UCSD-AML1 (cell line): ENCODE results near the gene MAPK13.
"Not testable (repeated sequence)": the region's sequence is repeated elsewhere in the genome, so short reads cannot be mapped to it uniquely, and the experiment has no call there.

Experiments
- DNase-seq: peaks from one replicate; lab custom pipeline; 2025; ENCODE audit not compliant: unreplicated experiment; lab: John Stamatoyannopoulos, UW

MAPK13 gene

GRCh38 chr6:36114798-36115408, 15.4 kb upstream of the MAPK13 start:
- no peak for DNase-seq

DNA sequence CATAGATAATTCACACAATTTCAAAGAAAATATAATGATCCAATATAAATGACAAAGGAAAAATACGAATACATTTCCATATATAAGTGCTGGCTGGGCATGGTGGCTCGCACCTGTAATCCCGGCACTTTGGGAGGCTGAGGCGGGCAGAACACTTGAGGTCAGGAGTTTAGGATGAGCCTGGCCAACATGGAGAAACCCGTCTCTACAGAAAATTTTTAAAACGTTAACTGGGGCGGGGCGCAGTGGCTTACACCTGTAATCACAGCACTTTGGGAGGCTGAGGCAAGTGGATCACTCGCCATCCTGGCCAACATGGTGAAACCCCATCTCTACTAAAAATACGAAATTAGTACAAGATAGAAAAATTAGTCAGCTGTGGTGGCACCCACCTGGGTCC, 14.9 kb upstream of the MAPK13 start:
- no peak for DNase-seq

GRCh38 chr6:36116066-36116864, 14.0 kb upstream of the MAPK13 start:
- DNase-seq = no peak

DNA sequence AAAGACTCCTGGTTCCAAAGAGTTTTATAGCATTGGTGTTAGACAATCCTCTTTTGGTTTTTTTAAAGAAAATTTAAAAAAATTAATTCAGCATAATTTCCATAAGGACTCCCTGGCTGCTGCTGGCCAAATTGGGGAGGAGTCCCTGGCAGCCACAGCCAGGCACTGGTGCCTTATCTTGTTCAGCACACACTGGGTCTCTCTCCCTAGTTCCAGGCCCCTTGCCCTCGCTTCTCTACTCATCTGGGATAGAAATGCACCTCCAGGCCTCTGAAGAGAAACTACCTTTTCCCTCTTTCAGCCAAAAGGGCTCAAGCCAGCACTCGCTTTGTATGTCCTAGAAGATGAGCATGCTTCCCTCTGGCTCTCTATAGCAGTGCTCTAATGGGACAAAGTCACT, 13.4 kb upstream of the MAPK13 start:
- DNase-seq = no peak

GRCh38 chr6:36117658-36118549, 12.4 kb upstream of the MAPK13 start:
- no peak for DNase-seq

- peak; percentile 61 for DNase-seq
Measured at GRCh38 chr6:36118550-36119107, 11.7 kb upstream of the MAPK13 start.

GRCh38 chr6:36119209-36119608, 11.1 kb upstream of the MAPK13 start:
- no peak for DNase-seq

DNA sequence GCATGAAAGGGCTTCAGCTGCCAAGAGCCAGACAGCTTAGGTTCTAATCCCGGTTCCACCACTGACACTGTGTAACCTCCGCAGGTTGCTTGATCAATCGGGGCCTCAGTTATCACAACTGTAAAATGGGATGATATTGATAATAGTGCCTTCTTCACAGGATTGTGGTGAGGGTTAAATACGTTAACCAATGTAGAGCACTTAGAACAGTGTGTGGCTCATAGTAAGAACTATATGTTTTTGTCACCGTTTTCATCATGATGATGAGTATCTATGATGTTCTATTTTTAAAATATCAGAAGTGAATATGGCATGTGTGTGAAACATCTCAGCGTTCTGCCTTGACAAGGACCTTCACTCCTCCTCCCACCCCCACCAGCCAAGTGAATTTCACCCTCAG, 10.3 kb upstream of the MAPK13 start:
- DNase-seq = no peak

DNA sequence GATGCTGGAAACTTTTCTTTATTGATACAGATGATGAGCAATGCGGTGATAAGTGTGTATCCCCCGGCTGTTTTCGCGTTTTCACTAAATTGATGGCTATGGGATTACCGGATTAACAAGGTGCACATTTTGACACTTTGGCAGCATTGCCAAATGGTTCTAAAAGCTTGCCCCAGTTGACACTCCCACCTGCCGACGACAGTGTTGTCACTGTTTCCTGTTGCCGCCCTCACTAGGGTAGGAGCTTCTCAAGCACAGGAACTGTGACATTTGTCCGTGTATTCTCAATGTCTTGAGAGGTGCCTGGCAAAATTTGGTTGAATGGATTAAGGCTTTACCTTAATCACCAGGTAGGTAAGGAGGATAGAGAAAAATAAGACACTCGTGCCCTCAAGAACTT, 9.8 kb upstream of the MAPK13 start:
- DNase-seq = no peak

DNA sequence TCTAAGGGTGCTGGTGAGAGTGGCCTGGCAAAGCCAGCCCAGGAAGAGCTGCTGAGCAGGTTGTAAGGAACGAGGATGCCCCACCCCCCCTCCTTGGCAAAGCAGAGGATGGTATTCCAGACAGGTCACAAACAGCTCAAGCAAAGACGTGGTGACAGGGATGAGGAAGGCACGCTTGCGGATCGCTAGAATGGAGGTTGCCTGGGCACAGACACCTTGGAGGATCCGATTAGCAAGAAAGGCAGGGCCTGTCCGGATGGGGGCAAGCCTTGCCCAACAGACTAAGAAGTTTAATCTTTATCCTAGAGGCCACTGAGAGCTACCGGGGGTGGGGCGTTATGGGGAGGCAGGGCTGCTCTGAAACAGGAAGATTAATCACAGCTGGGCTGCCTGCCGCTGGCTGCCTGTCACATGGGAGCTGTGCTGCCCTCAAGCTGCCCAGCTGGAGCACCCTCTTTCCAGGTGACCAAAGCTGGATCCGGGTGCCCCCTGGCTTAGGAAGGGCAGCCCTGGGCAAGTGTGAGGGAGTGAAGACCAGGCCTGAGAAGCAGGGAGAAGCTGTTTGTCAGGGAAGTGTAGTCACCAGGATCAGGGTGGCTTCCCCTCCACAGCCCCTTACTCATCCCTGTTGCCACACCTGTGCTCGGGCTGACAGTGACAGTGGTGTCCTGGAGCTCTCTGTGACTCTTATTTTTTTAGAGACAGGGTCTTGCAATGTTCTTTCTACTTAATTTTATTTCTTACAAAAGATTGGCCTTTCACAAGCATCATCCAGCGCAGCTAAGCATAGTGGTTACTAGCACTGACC, 9.1 kb upstream of the MAPK13 start:
- peak; percentile 67 for DNase-seq

- DNase-seq = no peak
Measured at GRCh38 chr6:36121787-36122494, 8.4 kb upstream of the MAPK13 start.

DNA sequence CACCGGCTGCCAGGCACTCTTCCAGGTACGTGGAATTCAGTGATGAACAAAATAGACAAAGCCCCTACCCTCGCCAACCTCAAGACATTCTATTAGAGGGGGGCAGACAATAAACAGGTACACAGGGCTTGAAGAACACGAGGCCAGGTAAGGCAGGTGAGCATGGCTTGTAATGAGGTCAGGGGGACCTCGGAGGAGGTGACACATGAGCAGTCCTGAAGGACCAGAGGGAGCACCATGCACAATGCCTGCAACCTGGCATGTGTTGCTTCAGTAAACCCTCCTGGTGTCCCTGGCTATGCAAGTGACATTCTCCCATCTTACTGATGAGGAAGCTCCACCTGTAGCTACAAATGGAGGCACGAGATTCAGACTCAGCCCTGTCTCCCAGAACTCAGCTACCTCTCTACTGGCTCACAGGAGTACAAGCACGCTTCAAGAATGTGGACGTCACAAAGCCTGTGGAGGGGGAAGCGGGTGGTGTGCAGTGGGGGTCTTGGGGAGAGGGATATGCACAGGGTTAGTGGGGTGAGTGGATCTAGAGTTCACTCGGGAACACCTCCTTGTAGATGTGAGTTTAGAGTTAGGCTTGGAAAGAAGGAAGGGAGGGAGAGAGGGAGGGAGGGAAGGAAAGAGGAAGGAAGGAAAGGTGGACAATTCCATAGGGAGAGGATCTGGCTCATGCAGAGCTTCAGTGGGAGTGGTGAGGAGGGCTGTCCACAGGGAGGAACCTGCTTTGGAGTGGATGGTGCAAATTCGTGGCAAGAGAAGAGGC, 7.6 kb upstream of the MAPK13 start:
- no peak for DNase-seq

DNA sequence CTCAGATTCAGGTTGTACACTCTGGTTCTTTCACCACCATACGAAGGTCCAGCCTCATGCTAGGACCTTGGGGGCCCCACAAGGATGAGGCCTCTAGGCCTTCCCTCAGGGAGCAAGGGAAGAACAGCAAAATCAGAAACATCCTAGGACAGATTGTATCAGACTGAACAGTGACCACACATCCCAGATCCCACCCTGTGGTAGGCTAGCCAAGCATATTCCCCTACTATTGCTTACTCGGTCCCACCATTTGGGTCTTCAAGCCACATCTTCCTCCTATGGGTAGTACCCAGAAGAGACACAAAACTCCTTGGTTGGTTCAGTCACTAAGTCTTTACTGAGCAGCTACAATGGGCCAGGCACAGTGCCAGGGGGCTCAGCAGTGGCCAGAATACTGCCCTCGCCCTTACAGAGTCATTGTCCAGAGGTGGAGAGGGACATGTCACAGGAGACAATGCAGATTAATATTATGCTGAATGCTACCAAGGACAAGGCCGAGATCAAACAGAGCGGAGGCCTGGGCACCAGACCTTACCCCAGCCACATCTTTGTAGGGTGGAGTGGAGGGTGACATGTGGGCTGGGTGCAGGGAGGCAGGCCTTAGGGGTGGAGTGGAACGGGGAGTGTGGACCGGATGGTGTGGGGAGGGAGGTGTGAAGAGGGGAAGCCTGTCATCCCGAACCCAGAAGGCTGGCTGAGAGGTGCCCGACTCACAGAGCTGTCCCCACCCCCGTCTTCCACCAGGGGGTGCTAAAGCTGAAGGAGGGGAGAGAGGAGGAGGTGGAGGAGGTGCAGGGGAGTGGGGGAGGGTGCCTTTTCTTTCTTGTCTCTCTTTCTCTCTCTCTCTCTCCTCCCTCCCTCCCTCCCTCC, 6.8 kb upstream of the MAPK13 start:
- peak; percentile 83 for DNase-seq

DNA sequence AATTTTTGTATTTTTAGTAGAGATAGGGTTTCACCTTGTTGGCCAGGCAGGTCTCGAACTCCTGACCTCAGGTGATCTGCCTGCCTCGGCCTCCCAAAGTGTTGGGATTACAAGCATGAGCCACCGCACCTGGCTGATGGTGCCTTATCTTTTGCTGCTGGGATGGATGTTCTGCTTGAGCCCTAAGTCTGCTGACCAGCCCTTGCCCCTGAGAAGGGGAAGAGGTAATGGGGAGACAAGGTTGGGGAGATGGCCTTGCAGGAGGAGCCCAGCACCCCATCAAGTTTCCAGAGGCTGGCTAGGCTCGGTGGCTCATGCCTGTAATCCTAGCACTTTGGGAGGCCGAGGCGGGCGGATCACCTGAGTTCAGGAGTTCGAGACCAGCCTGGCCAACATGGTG, 6.0 kb upstream of the MAPK13 start:
- not testable (repeated sequence) for DNase-seq

DNA sequence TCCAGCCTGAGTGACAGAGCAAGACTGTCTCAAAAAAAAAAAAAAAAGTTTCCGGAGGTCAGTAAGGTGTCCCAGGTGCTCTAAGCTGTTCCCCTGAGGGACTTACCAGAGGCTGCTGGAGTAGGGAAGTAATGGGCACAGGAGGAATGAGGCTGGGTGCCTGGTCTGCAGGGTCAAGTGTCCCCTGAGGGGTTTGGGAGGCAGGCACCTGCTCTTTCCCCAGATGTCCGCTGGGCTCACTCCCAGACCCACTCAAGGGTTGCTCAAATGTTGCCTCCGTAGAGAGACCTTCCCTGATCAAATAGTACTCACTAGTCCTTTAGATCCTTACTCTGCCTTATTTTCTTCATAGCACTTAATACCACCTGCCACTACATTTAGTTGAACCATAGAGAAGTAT, 5.4 kb upstream of the MAPK13 start:
- no peak for DNase-seq

DNA sequence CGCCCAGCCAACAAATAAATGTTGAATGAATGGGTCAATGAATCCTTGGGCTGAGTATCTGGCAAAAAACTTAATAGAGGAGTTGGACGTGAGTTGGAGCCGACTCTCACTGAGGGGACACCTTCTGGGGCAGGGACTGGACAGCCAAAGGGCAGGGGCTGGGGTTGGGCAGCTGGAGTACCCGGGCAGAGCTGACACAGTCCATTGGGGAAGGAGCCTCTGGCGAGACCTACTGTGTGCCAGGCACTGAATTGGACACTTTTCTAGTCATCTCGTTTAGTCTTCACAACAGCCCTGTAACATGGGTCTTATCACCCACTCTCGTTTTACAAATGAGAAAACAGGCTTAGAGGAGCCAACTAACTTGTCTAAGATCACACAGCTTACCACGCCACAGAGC, 4.7 kb upstream of the MAPK13 start:
- DNase-seq = no peak

DNA sequence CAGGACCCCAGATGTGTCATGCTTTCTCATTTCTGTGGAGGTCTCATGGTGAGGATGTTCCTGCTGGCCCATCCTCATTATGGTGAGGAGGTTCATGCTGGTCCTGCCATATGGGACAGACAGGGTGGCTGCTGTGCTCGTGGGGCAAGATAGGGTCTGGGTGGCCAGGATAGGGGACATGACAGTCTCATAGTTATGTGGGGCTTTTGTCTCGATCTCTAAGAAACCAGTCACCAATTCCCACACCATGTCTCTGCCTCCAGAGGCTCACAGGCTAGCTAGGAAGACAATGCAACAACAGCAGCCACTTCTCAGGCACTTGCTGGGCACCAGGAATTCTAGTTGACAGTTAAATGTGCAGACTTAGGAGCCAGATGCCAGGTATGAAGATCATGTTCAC, 4.2 kb upstream of the MAPK13 start:
- DNase-seq = no peak
